Right lobe of liver (tissue), 4 donors: Measurements from ENCODE around the gene TRMT10C.

ENCODE experiments used
- CTCF ChIP-seq, 4 donors: fragments of 200-600 bp in 3 of 4; fragments of 450-650 bp in 1 of 4; IDR thresholded peaks; one replicate each; pipeline versions ENCODE4 v1.5.1 to v1.8.0; 2016 to 2022; ENCODE audit warnings: antibody characterized with exemption in 4 of 4, mild to moderate bottlenecking in 2 of 4
- POLR2A ChIP-seq: fragments of 450-650 bp; IDR thresholded peaks from one replicate; pipeline ENCODE4 v1.6.1; 2017; ENCODE audit warnings: antibody characterized with exemption, mild to moderate bottlenecking
- donor health status: DM: no; HTN: no; CAD: no.
- donor health status: DM: no; HTN: no; CAD: no.
- donor health status: DM: no; HTN: yes; CAD: no.

GRCh38 chr3:101574388-101575112 is 12.9 kb downstream of the TRMT10C start:
- no peak for TF ChIP-seq POLR2A
- TF ChIP-seq CTCF (IDR thresholded peaks at IDR 0.05), result no peak
